GM12892 (cell line): Measurements from ENCODE around the gene KAT2B.

Experiments
- POLR2AphosphoS5 ChIP-seq: IDR thresholded peaks from 2 replicates; pipeline ENCODE4 v1.6.1; 2011; ENCODE audit warnings: low read depth, low read length, control low read depth
- TAF1 ChIP-seq: IDR thresholded peaks from 2 replicates; pipeline ENCODE4 v1.6.1; 2011; ENCODE audit warnings: low read depth, mild to moderate bottlenecking, control low read depth, low read length, borderline replicate concordance

DNA sequence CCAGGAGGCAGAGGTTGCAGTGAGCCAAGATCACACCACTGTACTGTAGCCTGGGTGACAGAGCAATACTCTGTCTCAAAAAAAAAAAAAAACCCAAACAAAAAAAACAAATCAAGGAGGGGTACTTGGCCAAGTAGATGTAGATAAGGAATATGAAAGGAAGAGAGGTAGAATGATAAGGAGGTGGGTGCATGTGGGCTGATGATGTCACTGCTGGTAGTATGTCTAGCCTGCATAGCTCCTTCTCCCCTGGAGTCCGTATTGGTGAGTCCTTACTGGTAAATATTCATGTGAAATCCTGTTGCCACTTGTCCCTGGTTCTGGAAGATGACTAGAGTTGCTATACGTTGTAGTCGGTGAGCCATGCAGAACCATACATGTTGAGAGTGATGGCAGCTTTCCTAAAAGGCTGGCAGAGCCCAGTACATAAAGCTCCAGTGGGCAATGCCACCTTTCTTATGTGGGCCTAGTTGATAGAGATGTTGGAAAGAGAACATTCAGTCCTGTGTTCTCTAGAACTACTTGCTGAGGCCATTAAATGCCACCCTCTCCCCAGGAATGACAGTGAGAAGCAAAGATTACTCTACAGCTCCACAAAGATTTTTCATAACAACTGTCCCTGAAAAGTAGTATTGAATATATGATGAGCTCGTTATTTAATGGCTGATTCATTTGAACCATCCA lies 11.0 kb downstream of the KAT2B start:
- TF ChIP-seq POLR2AphosphoS5: no peak
- TF ChIP-seq TAF1: no peak
